SK-N-MC (cell line): Measurements from ENCODE around the gene REEP6.
A peak's percentile ranks its signal among the peaks of the same experiment; 100 is the strongest.

Source experiments
- DNase-seq: peaks from one replicate; pipeline ENCODE4 v3.0.0-alpha.2; 2011; ENCODE audit warnings: low read depth, low spot score
- H3K27ac ChIP-seq: fragments of 200-600 bp; sonication (generic); 2 replicates; pipeline ENCODE4 v1.5.1; 2016; ENCODE audit warnings: mixed run types
- H3K36me3 ChIP-seq: fragments of 200-600 bp; sonication (generic); 2 replicates; pipeline ENCODE4 v1.6.1; 2017; ENCODE audit warnings: antibody characterized with exemption, low read length, mixed read lengths; ENCODE audit not compliant: insufficient read depth
- H3K4me3 ChIP-seq: fragments of 200-600 bp; sonication (generic); 2 replicates; pipeline ENCODE4 v1.5.1; 2016
- H3K9ac ChIP-seq: fragments of 200-600 bp; sonication (generic); 2 replicates; pipeline ENCODE4 v1.8.0; 2017; ENCODE audit warnings: mixed run types, mixed read lengths; ENCODE audit not compliant: insufficient read length
- H3K9me3 ChIP-seq: fragments of 200-600 bp; sonication (generic); 2 replicates; pipeline ENCODE4 v1.6.1; 2017; ENCODE audit warnings: low read depth, mild to moderate bottlenecking, antibody characterized with exemption, low read length, moderate library complexity, mixed read lengths
- EZH2 ChIP-seq: fragments of 200-600 bp; sonication (generic); IDR thresholded peaks from one replicate; pipeline ENCODE4 v1.6.1; 2017; ENCODE audit warnings: antibody characterized with exemption
- FOXP2 ChIP-seq: optimal IDR thresholded peaks from 2 replicates; pipeline ENCODE3; 2011; ENCODE audit warnings: mild to moderate bottlenecking, moderate library complexity; ENCODE audit not compliant: insufficient read depth; ENCODE audit errors: extremely low read length, control extremely low read depth
- POLR2AphosphoS5 ChIP-seq: IDR thresholded peaks from 2 replicates; pipeline ENCODE4 v1.6.1; 2012; ENCODE audit warnings: mild to moderate bottlenecking, low read depth, low read length, borderline replicate concordance

Gene REEP6

DNA sequence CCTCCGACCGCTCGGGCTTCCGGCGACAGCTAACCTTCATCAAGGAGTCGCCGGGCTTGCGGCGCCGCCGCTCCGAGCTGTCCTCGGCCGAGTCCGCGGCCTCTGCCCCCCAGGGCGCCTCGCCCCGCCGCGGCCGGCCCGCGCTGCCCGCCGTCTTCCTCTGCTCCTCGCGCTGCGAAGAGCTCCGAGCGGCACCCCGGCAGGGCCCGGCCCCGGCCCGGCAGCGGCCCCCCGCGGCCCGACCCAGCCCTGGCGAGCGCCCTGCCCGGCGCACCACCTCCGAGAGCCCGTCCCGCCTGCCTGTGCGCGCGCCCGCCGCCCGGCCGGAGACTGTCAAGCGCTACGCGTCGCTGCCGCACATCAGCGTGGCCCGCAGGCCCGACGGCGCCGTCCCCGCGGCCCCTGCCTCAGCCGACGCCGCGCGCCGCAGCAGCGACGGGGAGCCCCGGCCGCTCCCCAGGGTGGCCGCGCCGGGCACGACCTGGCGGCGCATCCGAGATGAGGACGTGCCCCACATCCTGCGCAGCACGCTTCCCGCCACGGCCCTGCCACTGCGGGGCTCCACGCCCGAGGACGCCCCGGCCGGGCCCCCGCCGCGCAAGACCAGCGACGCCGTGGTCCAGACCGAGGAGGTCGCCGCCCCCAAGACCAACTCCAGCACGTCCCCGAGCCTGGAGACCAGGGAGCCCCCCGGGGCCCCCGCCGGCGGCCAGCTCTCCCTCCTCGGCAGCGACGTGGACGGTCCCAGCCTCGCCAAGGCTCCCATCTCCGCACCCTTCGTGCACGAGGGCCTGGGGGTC is 21.5 kb upstream of the REEP6 start:
- Histone ChIP-seq H3K9ac (no peak overlapping the region), H3K9me3 (no peaks in the 10 kb centered on the region), H3K27ac (no peak overlapping the region), H3K4me3 (peak overlapping the region; percentile 60), H3K36me3 (no peaks in the 10 kb centered on the region)
- no peak for DNase-seq
- TF ChIP-seq FOXP2 (no peak), EZH2 (no peak), POLR2AphosphoS5 (no peak)

DNA sequence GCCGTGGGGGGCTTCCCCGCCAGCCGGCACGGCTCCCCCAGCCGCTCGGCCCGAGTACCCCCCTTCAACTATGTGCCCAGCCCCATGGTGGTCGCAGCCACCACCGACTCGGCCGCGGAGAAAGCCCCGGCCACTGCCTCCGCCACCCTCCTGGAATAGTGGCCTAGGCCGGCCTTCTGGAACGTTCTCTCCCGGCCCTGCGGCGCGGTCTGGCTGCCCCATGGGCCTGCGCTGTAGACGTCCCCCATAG is 21.0 kb upstream of the REEP6 start:
- TF ChIP-seq POLR2AphosphoS5 (no peak), FOXP2 (no peak), EZH2 (no peak)
- H3K4me3 ChIP-seq, result peak overlapping the region; percentile 60
- no peak for DNase-seq
- no peaks in the 10 kb centered on the region for H3K9me3 ChIP-seq
- no peak overlapping the region for H3K27ac ChIP-seq
- no peak overlapping the region for H3K9ac ChIP-seq
- H3K36me3 ChIP-seq, result no peaks in the 10 kb centered on the region

DNA sequence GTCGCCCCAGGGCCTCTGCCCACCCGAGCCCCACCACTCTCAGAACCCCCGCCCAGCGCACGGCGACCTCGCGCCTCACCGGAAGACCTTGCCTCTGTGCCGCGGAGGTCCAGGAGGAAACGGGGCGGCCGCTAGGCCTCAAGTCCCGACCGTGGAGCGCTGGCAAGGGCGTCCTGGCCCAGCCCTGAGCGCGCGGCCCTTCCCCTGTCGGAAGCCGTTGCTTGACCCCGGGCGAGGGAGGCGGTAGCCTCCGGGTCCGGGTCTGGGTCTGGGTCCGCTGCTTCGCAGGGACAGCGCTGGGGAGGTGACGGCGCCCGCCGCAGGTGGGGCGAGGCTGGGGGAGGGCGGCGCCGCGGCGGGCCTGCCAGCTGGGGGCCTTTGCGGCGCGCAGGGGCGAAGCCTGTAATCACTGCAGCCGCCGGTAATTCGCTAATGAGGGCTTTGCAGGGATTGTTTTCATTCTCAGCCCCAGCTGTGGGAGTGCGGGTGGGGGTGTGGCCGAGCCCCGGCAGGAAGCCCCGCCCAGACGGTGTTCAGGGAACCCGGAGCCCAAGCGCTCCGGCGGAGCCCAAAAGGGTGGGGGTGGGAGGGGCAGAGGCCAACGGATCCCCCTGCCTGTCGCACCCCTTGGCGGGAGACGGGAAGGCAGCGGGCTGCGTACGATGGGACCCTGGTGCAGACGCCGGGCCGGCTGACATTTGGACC is 20.5 kb upstream of the REEP6 start:
- Histone ChIP-seq H3K9ac (no peak overlapping the region), H3K36me3 (no peaks in the 10 kb centered on the region), H3K27ac (no peak overlapping the region), H3K4me3 (peak overlapping the region; percentile 60), H3K9me3 (no peaks in the 10 kb centered on the region)
- DNase-seq, result no peak
- TF ChIP-seq POLR2AphosphoS5, result no peak
- TF ChIP-seq EZH2, result peak; percentile 92

DNA sequence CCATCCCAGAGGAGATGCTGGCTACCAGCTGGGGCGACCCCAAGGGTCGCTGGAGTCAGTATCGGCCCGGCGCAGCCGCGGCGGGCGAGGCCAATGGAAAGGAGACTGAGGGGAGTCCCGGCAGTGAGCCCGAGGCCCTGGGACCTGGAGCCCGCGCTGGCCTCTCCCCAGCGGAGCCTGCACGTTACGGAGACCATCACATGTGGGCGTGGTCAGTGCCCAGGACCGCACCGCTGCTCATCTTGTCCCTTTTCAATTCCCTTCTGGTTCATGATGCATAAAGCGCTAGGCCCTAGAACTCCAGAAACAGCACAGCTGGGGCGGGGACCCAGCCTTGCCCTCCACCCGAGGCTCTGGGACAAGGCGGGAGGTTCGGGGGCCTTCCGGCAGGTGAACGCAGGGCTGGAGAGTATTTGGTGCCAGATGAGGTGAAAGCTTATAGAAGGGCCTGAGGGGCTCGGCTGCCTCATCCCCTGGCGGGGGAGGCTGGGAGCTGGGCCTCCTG is 19.9 kb upstream of the REEP6 start:
- TF ChIP-seq FOXP2 (no peak), EZH2 (no peak), POLR2AphosphoS5 (no peak)
- H3K4me3 ChIP-seq, result peak overlapping the region; percentile 60
- no peak overlapping the region for H3K9ac ChIP-seq
- H3K36me3 ChIP-seq, result no peaks in the 10 kb centered on the region
- H3K9me3 ChIP-seq, result no peaks in the 10 kb centered on the region
- DNase-seq, result no peak
- no peak overlapping the region for H3K27ac ChIP-seq

DNA sequence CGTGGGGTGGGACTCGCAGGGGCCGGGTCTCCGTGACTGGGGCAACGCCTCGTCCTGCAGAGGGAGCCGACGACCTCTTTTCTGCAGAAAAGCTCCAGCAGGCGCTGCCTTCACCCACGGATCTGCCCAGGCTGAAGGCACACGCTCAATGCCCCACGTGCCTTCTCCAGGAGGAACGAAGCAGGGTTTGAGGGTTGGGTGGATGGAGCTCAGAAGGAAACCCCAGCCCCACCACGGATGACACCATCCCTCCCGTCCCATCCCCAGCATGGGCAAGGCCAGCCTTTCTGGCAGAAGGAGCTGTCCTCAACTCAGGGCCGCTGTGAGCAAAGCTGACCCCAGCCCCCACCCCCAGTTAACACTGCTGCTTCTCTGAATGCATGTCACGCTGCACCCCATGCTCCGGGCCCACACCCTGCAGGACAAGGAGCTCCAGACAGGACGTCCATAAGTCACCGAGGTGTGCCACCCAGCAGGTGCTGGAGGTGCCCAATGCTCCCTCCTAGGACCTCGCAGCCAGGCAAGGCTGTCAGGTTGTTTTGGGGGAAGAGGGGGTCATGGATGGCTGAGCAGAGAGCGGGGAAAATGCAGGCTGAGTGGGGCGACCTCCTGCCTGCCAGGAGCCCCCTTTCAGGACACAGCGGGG is 19.3 kb upstream of the REEP6 start:
- H3K9ac ChIP-seq, result no peak overlapping the region
- no peak for DNase-seq
- no peaks in the 10 kb centered on the region for H3K9me3 ChIP-seq
- no peaks in the 10 kb centered on the region for H3K36me3 ChIP-seq
- H3K4me3 ChIP-seq, result no peak overlapping the region
- TF ChIP-seq FOXP2, result no peak
- TF ChIP-seq POLR2AphosphoS5, result no peak; the same call in 1 of the 2 replicates
- TF ChIP-seq EZH2, result no peak
- no peak overlapping the region for H3K27ac ChIP-seq

DNA sequence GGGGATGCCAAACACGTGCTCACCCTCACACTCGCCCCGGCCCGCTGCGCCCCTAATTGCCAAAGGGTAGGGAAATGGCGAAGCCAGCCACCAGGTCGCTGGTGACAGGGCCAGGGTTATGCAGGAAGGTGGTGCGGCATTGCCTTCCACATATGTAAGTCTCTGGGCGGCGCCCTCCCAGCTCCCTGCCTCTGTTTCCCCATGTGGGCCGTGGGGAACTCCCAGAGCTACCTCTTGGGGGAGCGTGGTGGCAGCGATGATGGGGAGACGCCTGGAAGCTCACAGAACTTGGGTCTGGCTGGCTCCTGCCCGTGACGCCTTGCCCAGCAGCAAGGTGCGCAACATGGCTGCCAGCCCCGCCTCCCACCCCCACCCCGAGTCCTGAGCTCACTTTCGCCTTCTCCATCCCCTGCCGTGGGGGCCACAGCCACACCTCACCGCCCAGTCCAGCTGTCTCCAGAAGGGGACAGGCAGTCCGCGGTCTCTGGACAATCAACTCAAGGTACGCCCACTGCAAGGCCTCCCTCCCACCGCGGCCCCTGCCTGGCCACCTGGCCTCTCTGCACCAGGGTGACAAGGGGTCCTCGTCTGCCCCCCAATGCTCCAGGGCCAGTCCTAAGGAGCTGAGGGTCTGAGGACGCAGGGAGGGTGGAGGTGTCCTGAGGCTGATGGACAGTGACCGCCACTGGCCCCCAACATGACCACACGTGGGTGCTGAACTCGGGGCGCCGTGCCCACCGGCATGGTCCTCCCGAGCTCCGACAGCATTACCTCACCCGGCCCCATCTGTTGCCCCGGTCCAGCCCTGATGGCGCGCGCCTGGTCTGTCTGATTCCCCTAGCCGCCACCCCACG is 18.5 kb upstream of the REEP6 start:
- TF ChIP-seq POLR2AphosphoS5 (no peak), EZH2 (no peak), FOXP2 (no peak)
- Histone ChIP-seq H3K36me3 (peaks cover 4% of the 10 kb centered on the region; the same call in 1 of the 2 replicates), H3K27ac (no peak overlapping the region), H3K9ac (no peak overlapping the region), H3K4me3 (no peak overlapping the region), H3K9me3 (no peaks in the 10 kb centered on the region)
- no peak for DNase-seq

DNA sequence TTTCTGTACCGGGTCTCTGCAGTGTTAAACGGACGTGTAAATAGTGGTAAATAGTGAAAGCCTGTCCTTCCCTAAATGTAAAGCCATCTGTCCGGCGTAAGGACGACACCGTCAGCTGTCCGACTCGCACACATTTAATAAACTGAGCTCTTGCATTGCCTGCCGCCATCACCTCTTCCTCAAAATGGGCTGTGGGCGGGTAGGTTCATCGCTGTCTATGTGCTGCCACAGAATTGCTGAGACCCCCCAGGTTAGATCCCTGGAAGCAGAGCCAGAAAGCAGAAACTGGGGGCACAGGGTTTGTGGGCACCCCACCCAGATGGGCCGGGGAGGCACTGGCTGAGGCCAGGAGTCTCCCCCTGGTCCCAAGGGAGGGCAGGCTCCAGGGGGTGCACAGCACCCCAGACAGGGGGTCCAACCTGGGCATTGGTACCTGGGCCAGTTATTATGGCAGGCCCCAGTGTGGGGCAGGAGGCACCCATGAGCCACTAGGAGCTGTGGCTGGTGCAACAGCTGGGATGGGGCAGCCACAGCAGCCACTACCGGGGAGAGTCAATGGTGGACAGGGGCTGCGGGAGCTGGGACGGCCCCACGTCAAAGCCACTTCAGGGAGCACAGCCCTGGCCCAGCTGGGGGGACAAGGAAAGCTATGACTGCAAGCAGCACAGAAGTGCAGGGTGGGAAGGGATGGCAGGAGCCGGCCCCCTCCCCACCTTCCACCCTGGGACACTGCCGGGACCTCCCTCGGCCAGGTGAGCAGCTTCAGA is 17.7 kb upstream of the REEP6 start:
- no peak for DNase-seq
- TF ChIP-seq FOXP2 (no peak), EZH2 (no peak), POLR2AphosphoS5 (no peak; the same call in 1 of the 2 replicates)
- no peak overlapping the region for H3K27ac ChIP-seq
- H3K9ac ChIP-seq, result no peak overlapping the region
- H3K36me3 ChIP-seq, result peaks cover 4% of the 10 kb centered on the region; the same call in 1 of the 2 replicates
- H3K9me3 ChIP-seq, result no peaks in the 10 kb centered on the region
- no peak overlapping the region for H3K4me3 ChIP-seq
